GM12875 (cell line): ENCODE measurements around the gene ALLC.

ENCODE experiments used
- H3K4me3 ChIP-seq: one replicate; pipeline ENCODE4 v1.5.1; 2011; ENCODE audit warnings: low read depth, low read length, control low read depth
- TF ChIP-seq, protein P1 (sequence below): IDR thresholded peaks from 2 replicates; pipeline ENCODE4 v1.5.1; 2011; ENCODE audit warnings: low read depth, mild to moderate bottlenecking, control low read depth, inconsistent platforms, low read length, moderate library complexity, borderline replicate concordance; ENCODE audit not compliant: insufficient read depth

ALLC gene

DNA sequence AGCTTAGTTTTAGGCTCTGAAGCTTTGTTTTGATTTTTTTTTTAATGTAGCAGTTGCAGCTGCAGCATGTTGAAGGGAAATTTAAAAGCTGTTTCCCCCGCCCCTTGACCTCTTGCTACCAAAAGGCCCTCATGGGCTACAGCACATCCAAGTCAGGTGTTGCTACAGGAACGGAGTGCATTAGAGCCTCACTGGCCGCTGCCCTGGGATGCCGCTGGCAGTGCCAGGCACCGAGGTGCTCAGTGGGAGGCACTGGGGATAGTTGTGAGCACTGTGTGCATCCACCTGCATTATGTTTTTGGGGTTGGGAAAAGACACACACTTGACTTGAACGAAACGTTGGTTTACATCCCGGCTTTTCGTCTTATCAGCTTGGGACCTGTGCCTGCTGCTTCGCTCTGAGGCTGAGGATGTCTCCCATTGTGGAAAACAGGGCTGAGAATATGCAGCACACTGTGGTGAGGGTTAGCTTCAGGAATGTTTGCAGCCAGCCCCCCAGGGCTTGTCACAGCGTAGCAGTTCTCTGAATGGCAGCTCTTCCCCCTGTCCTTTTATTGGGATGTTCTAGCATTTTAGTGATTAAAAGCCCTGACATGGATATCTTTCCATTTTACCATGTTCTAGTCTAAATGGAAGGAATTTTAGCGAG lies 69.5 kb downstream of the ALLC start:
- TF ChIP-seq, protein P1, sequence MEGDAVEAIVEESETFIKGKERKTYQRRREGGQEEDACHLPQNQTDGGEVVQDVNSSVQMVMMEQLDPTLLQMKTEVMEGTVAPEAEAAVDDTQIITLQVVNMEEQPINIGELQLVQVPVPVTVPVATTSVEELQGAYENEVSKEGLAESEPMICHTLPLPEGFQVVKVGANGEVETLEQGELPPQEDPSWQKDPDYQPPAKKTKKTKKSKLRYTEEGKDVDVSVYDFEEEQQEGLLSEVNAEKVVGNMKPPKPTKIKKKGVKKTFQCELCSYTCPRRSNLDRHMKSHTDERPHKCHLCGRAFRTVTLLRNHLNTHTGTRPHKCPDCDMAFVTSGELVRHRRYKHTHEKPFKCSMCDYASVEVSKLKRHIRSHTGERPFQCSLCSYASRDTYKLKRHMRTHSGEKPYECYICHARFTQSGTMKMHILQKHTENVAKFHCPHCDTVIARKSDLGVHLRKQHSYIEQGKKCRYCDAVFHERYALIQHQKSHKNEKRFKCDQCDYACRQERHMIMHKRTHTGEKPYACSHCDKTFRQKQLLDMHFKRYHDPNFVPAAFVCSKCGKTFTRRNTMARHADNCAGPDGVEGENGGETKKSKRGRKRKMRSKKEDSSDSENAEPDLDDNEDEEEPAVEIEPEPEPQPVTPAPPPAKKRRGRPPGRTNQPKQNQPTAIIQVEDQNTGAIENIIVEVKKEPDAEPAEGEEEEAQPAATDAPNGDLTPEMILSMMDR, result no peak
- H3K4me3 ChIP-seq, result no peak overlapping the region

DNA sequence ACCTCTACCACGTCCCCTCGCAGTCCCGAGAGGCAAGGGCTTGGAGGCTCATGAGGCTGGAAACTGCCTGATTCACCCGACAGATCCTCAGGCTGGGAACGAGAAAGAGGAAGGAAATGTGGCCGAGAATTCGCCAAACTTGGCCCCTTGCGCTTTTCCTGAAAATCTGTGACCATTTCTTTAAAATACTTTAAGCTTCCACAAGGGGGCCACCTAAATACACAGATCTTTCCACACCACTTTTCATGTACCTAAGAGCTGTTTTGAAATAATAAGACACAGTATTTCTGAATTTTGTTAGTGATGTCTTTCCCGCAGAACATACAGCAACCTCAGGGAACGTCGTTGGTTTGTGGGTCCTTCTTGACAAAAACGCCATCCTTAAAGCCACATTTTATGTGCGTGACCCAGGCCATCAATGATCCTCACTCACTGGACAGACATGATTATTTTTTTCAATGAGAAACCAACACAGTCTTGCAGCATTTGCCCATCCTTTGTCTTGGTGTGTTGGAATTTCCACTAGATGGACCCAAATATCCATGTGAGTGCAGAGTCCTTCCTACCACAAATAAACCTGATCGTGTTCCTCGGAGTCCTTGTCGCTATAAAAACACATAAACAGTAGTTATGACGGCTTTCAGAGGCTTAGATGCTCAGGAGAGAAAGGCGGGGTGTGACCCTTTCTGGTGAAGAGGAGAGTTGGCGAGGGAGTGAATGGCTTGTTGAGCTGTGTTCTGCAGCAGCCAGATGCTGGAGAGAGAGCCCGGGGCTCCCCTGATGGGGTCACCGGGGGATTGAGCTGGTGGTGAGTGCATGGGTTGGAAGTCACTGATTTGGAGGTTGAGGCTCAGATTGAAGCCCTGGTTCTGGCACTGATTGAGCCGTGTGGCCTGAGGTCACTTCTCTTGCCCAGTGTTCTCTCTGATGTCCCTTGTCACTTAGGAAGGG lies 70.4 kb downstream of the ALLC start:
- no peak overlapping the region for H3K4me3 ChIP-seq

DNA sequence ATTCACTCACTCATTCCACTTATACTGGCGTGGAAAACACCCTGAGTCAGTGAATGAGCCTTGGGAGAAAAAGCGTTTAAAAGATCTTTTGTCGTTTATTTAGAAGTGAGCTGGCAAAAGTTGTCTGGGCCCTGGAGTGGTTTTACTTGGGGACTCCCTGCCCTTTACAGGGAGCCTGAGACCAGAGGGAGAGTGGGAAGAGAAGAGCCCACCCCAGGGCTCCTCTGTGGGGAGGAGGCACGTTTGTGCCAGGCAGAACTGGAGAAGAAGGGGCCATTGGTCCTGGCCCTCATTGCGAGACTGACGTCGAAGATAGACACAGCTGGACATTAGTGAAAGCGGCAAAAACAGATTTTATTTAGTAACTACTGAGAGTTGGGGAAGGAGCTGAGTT lies 71.1 kb downstream of the ALLC start:
- H3K4me3 ChIP-seq, result no peak overlapping the region
- TF ChIP-seq, protein P1, result no peak

More for the DNA sequence above, 70.4 kb downstream of the ALLC start:
- TF ChIP-seq, protein P1, result peak; percentile 43; the same call in 1 of the 2 replicates

GRCh38 chr2:3729786-3730185 lies 71.8 kb downstream of the ALLC start:
- no peak overlapping the region for H3K4me3 ChIP-seq
- TF ChIP-seq, protein P1, result no peak

DNA sequence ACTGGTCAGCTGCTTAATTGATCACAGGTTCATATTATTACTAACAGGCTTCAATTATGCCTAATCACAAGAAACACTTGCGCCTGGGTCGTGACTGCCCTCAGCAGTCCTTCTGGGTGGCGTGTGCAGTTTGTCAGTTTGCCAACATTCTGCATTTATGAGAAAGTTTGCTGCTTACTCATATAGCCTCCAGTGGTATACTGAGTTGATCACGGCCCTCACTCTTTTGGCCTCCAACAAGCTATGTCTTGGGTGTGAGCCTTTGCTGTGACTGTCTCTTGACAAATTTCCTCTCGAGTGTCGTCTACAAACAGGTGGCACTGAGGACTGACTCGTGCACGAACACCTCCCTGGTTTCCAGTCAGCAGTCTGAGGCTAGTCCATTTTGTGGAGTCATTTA lies 72.6 kb downstream of the ALLC start:
- H3K4me3 ChIP-seq, result no peak overlapping the region
- TF ChIP-seq, protein P1, result no peak

DNA sequence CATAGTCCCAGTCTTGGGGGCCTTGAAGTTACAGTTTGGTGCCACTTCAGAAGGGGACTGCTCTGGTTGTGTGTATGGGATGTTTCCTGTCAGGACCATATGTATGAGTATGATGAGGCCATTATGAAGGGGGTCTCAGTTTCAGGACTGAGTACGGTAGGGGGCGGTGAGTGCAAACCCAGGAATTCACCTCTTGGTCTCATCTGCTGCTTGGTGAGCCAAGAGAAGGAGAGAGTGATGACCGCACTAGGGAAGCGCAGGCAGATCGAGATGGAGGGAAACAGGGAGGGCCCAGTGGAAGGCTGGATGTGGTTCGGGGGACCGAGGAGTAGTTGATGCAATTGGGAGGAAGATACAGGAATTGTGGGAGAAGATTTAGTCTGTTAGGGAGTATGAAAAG lies 73.8 kb downstream of the ALLC start:
- TF ChIP-seq, protein P1, result no peak
- H3K4me3 ChIP-seq, result no peak overlapping the region

DNA sequence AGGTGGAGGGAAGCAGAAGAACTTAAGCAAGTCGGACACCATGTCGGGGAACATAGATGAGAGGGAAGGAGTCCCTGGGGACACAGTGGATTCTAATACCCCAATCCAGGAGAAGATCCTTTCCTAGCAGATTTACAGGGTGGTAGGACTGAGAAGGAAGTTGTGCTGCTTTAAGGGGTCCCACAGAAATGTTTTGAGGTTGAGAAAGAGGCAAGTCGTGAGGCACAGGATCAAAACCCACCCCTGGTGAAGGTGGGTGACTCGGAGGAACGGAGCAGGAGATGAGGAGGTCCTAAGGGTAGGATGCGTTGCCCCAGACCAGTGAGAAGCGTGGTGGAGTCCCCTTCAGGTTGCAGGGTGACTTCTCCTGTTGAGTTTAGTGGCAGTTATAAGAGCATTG lies 78.1 kb downstream of the ALLC start:
- TF ChIP-seq, protein P1, result no peak
- no peak overlapping the region for H3K4me3 ChIP-seq
